Spleen (tissue), 11 donors: ENCODE data around the gene KANK2. TPM values are rescaled to one million over a fixed set of nuclear protein-coding genes. Genes with fewer than 3 reads are reported as not detected.

Experiments
- DNase-seq: peaks from one replicate; pipeline ENCODE4 v3.0.0-alpha.2; 2020
- H3K27ac ChIP-seq, 8 donors: fragments of 200-600 bp; sonication (generic) in 7 of 8; 1 replicate in 4 of 8; 2 replicates in 4 of 8; pipeline versions ENCODE4 v1.5.0 to v1.8.0; 2016 to 2021; ENCODE audit warnings: inconsistent platforms in 4 of 8, mild to moderate bottlenecking in 4 of 8, moderate library complexity in 1 of 8
- H3K27me3 ChIP-seq, 7 donors: fragments of 200-600 bp; sonication (generic) in 6 of 7; replicated peaks in 1 of 7; 1 replicate in 4 of 7; 2 replicates in 3 of 7; pipeline versions ENCODE4 v1.5.0 to v1.8.0; 2016 to 2021; ENCODE audit warnings: inconsistent platforms in 3 of 7, mild to moderate bottlenecking in 1 of 7
- H3K36me3 ChIP-seq, 6 donors: fragments of 200-600 bp; sonication (generic) in 5 of 6; 1 replicate in 4 of 6; 2 replicates in 2 of 6; pipeline versions ENCODE4 v1.5.0 to v1.8.0; 2016 to 2021; ENCODE audit warnings: inconsistent platforms in 2 of 6
- H3K4me1 ChIP-seq, 6 donors: fragments of 200-600 bp; sonication (generic) in 5 of 6; 1 replicate in 3 of 6; 2 replicates in 3 of 6; pipeline versions ENCODE4 v1.5.0 to v1.8.0; 2016 to 2021; ENCODE audit warnings: inconsistent platforms in 3 of 6
- H3K4me3 ChIP-seq, 8 donors: fragments of 200-600 bp; sonication (generic) in 7 of 8; 1 replicate in 4 of 8; 2 replicates in 4 of 8; pipeline versions ENCODE4 v1.5.0 to v1.8.0; 2016 to 2021; ENCODE audit warnings: inconsistent platforms in 4 of 8, mild to moderate bottlenecking in 4 of 8, moderate library complexity in 2 of 8
- H3K9me3 ChIP-seq, 8 donors: fragments of 200-600 bp; sonication (generic) in 7 of 8; 1 replicate in 4 of 8; 2 replicates in 4 of 8; pipeline versions ENCODE4 v1.5.0 to v1.8.0; 2016 to 2021; ENCODE audit warnings: inconsistent platforms in 4 of 8
- CTCF ChIP-seq, 11 experiments: fragments of 200-600 bp in 7 of 11; fragments of 450-650 bp in 4 of 11; sonication (generic) in 4 of 11; IDR thresholded peaks in 8 of 11; conservative IDR thresholded peaks in 3 of 11; 1 replicate in 7 of 11; 2 replicates in 4 of 11; pipeline versions ENCODE4 v1.4.0 to v1.8.0; 2016 to 2021; ENCODE audit warnings: antibody characterized with exemption in 11 of 11, inconsistent platforms in 4 of 11, mild to moderate bottlenecking in 1 of 11
- POLR2A ChIP-seq, 3 donors: fragments of 450-650 bp; IDR thresholded peaks; one replicate each; pipeline ENCODE4 v1.5.1; 2017; ENCODE audit warnings: antibody characterized with exemption in 3 of 3, mild to moderate bottlenecking in 1 of 3
- POLR2AphosphoS5 ChIP-seq, 3 donors: sonication (generic); formaldehyde crosslinking; IDR thresholded peaks; one replicate each; pipeline ENCODE4 v1.5.1; 2017; ENCODE audit warnings: antibody characterized with exemption in 3 of 3
- whole genome bisulfite sequencing, 5 donors: extraction: QIAGEN DNeasy Blood & Tissue Kit in 3 of 5; methylation state at CpG; one replicate each; pipeline versions ENCODE4 v1.1.5 to v1.1.7; 2013 to 2018; 5-methylcytosine and 5-hydroxymethylcytosine counted together
- intact Hi-C: fragments of 100-400 bp; cut with DNase I; formaldehyde crosslinking; loops from one replicate; pipeline ENCODE4 v1.15.0; 2023; ENCODE audit warnings: low total_unique reads
- polyA plus RNA-seq, 3 donors: library from polyadenylated mRNA; stranded (reverse); fragments of 200-250 nt; gene quantifications; one replicate each; pipeline ENCODE4 v1.2.1, GENCODE V29; 2013
- total RNA-seq, 7 donors: library from RNA; depleted of rRNA in 3 of 7; stranded (reverse); fragments of >200 nt in 3 of 7; fragmentation: NEBNext Ultra II Directional in 4 of 7; extraction: Animal tissue kit (Norgen Biotek cat#: 25700) in 4 of 7; gene quantifications; one replicate each; pipeline versions ENCODE4 v1.1.0 to v1.2.1, GENCODE V29; 2016 to 2021
- donor health status: healthy with polysubstance abuse.
- donor health status: DM: no; HTN: no; CAD: no; lungs with moderate emphysema.
- donor health status: DM: no; HTN: no; CAD: no.
- donor health status: Bipolar disorder and iron deficiency.
- donor health status: healthy.
- donor health status: DM: no; HTN: no; CAD: no.
- donor health status: DM: yes; HTN: yes; CAD: no.

The KANK2 gene
- total and polyA plus RNA-seq, 10 donors: 16.3 to 144 (median 84.5) TPM

GRCh38 chr19:11173516-11174155, 23.7 kb downstream of the KANK2 start:
- DNase-seq: no peak
- 78 to 87% (median 81%) methylated on average over 8 of the region's 8 CpGs for WGBS, 5 donors
- peaks cover 0 to 2% (median 0%) of the 10 kb centered on the region in 6 donors for H3K4me1 ChIP-seq
- peaks cover 0 to 95% (median 18%) of the 10 kb centered on the region in 6 donors for H3K36me3 ChIP-seq
- H3K4me3 ChIP-seq: no peak overlapping the region
- H3K27me3 ChIP-seq: peaks cover 0 to 8% (median 0%) of the 10 kb centered on the region in 7 donors
- no peak overlapping the region for H3K27ac ChIP-seq
- H3K9me3 ChIP-seq: no peaks in the 10 kb centered on the region
- intact Hi-C loops: no loop called here
- TF ChIP-seq POLR2A (IDR thresholded peaks at IDR 0.05) (no peak), POLR2AphosphoS5 (IDR thresholded peaks at IDR 0.05) (no peak), CTCF (IDR thresholded peaks at IDR 0.05 in 8 of 11, conservative IDR thresholded peaks at IDR 0.05 in 3 of 11) (no peak)

GRCh38 chr19:11172576-11172975, 24.8 kb downstream of the KANK2 start:
- intact Hi-C loops: no loop called here
- no peak overlapping the region for H3K27ac ChIP-seq
- WGBS, 5 donors: 88 to 96% (median 91%) methylated on average over 5 to 6 of the region's 6 CpGs

GRCh38 chr19:11171144-11171543, 26.2 kb downstream of the KANK2 start:
- WGBS, 5 donors: 78 to 90% (median 84%) methylated on average over 5 of the region's 5 CpGs
- peaks cover 0 to 94% (median 18%) of the 10 kb centered on the region in 6 donors for H3K36me3 ChIP-seq
- no peak overlapping the region for H3K27ac ChIP-seq
- TF ChIP-seq CTCF (IDR thresholded peaks at IDR 0.05 in 8 of 11, conservative IDR thresholded peaks at IDR 0.05 in 3 of 11) (no peak), POLR2A (IDR thresholded peaks at IDR 0.05) (no peak), POLR2AphosphoS5 (IDR thresholded peaks at IDR 0.05) (no peak)
- no peak overlapping the region for H3K4me3 ChIP-seq
- no peaks in the 10 kb centered on the region for H3K4me1 ChIP-seq
- no peak for DNase-seq
- H3K9me3 ChIP-seq: no peaks in the 10 kb centered on the region
- intact Hi-C loops: no loop called here
- no peaks in the 10 kb centered on the region for H3K27me3 ChIP-seq

More at GRCh38 chr19:11172576-11172975, 24.8 kb downstream of the KANK2 start:
- DNase-seq: no peak
- TF ChIP-seq CTCF (IDR thresholded peaks at IDR 0.05 in 8 of 11, conservative IDR thresholded peaks at IDR 0.05 in 3 of 11): no peak
- no peak for TF ChIP-seq POLR2AphosphoS5 (IDR thresholded peaks at IDR 0.05)
- no peak for TF ChIP-seq POLR2A (IDR thresholded peaks at IDR 0.05)
- Histone ChIP-seq H3K27me3 (no peaks in the 10 kb centered on the region), H3K36me3 (peaks cover 0 to 95% (median 18%) of the 10 kb centered on the region in 6 donors), H3K9me3 (no peaks in the 10 kb centered on the region), H3K4me3 (no peak overlapping the region), H3K4me1 (no peaks in the 10 kb centered on the region)

- Histone ChIP-seq H3K9me3 (no peaks in the 10 kb centered on the region), H3K27ac (peak overlapping the region in 1 of 8 donors; percentile 27), H3K27me3 (no peaks in the 10 kb centered on the region), H3K4me1 (peaks cover 0 to 4% (median 0%) of the 10 kb centered on the region in 6 donors), H3K4me3 (no peak overlapping the region), H3K36me3 (peaks cover 0 to 86% (median 18%) of the 10 kb centered on the region in 6 donors)
- intact Hi-C loops: no loop called here
- TF ChIP-seq POLR2AphosphoS5 (IDR thresholded peaks at IDR 0.05) (peak in 2 of 3 donors; percentile 38 to 39), POLR2A (IDR thresholded peaks at IDR 0.05) (no peak)
- 88 to 92% (median 89%) methylated on average over 31 of the region's 31 CpGs for WGBS, 5 donors
- no peak for DNase-seq
Measured at GRCh38 chr19:11169896-11170678, 27.3 kb downstream of the KANK2 start.
